AG08395 (cell line): Measurements from ENCODE around the gene ATAD3C.
"Not testable (repeated sequence)": the region's sequence is repeated elsewhere in the genome, so short reads cannot be mapped to it uniquely, and the experiment has no call there.

ENCODE experiments used
- DNase-seq: peaks from one replicate; pipeline ENCODE4 v3.0.0; 2012; ENCODE audit warnings: mixed read lengths, low spot score

ATAD3C gene

GRCh38 chr1:1442069-1442770 lies 7.3 kb upstream of the ATAD3C start:
- peak; percentile 1 for DNase-seq

- not testable (repeated sequence) for DNase-seq
These were observed 2.9 kb upstream of the ATAD3C start for GRCh38 chr1:1446631-1447030.

GRCh38 chr1:1450616-1451015 lies 1.1 kb downstream of the ATAD3C start:
- DNase-seq = not testable (repeated sequence)

GRCh38 chr1:1451696-1452364 lies 2.3 kb downstream of the ATAD3C start:
- no peak for DNase-seq

- not testable (repeated sequence) for DNase-seq
These were observed 2.9 kb downstream of the ATAD3C start for GRCh38 chr1:1452365-1452739.

GRCh38 chr1:1452882-1453281 lies 3.4 kb downstream of the ATAD3C start:
- no peak for DNase-seq

GRCh38 chr1:1454286-1455056 lies 5.0 kb downstream of the ATAD3C start:
- DNase-seq = not testable (repeated sequence)

GRCh38 chr1:1455366-1455884 lies 5.9 kb downstream of the ATAD3C start:
- DNase-seq = no peak

GRCh38 chr1:1455934-1456333 lies 6.4 kb downstream of the ATAD3C start:
- not testable (repeated sequence) for DNase-seq

- not testable (repeated sequence) for DNase-seq
These were observed 7.3 kb downstream of the ATAD3C start for GRCh38 chr1:1456683-1457255.

GRCh38 chr1:1459156-1459555 lies 9.7 kb downstream of the ATAD3C start:
- DNase-seq = not testable (repeated sequence)

GRCh38 chr1:1459711-1460110 lies 10.2 kb downstream of the ATAD3C start:
- DNase-seq = not testable (repeated sequence)

- DNase-seq = no peak
These were observed 11.1 kb downstream of the ATAD3C start for GRCh38 chr1:1460540-1461130.

GRCh38 chr1:1461721-1462317 lies 12.3 kb downstream of the ATAD3C start:
- no peak for DNase-seq

GRCh38 chr1:1462318-1462966 lies 13.0 kb downstream of the ATAD3C start:
- peak; percentile 41 for DNase-seq

- DNase-seq = no peak
These were observed 13.8 kb downstream of the ATAD3C start for GRCh38 chr1:1463312-1463711.

- not testable (repeated sequence) for DNase-seq
These were observed 18.9 kb downstream of the ATAD3C start for GRCh38 chr1:1468196-1468985.

GRCh38 chr1:1470626-1471388 lies 21.3 kb downstream of the ATAD3C start:
- DNase-seq = no peak

GRCh38 chr1:1471389-1472052 lies 22.0 kb downstream of the ATAD3C start, which contains the start of gene ATAD3B:
Gene ATAD3B (plus strand): TSS chr1:1471765. CDS start chr1:1471885, 120 bp downstream.
- peak; percentile 95 for DNase-seq
